SU-DHL-6 (cell line): ENCODE data around the gene RNF17.
"Not testable (repeated sequence)": the region's sequence is repeated elsewhere in the genome, so short reads cannot be mapped to it uniquely, and the experiment has no call there.

Experiments used
- H2AFZ ChIP-seq: fragments of 200-600 bp; sonication (generic); 2 replicates; pipeline ENCODE4 v1.6.1; 2014; ENCODE audit warnings: low read depth, mild to moderate bottlenecking, moderate library complexity, mixed read lengths, antibody characterized with exemption, low read length; ENCODE audit not compliant: severe bottlenecking
- H3F3A ChIP-seq: fragments of 200-600 bp; shearing (Covaris generic); 2 replicates; pipeline ENCODE4 v1.6.0; 2016; ENCODE audit warnings: antibody characterized with exemption, mild to moderate bottlenecking; ENCODE audit not compliant: insufficient read depth
- H3K27ac ChIP-seq: fragments of 200-600 bp; sonication (generic); 2 replicates; pipeline ENCODE4 v1.5.1; 2016; ENCODE audit warnings: low read depth, mild to moderate bottlenecking, low read length, moderate library complexity, mixed read lengths
- H3K27me3 ChIP-seq: fragments of 200-600 bp; sonication (generic), shearing (Covaris generic); 2 replicates; pipeline ENCODE4 v1.6.0; 2014; ENCODE audit warnings: mild to moderate bottlenecking, low read length
- H3K36me3 ChIP-seq: fragments of 200-600 bp; sonication (generic); 2 replicates; pipeline ENCODE4 v1.6.1; 2014; ENCODE audit warnings: mild to moderate bottlenecking, low read length, mixed read lengths
- H3K4me2 ChIP-seq: fragments of 300-600, 200-600 bp; shearing (Covaris generic), sonication (generic); 2 replicates; pipeline ENCODE4 v1.6.0; 2014; ENCODE audit warnings: low read length, low read depth, mild to moderate bottlenecking; ENCODE audit not compliant: poor library complexity, severe bottlenecking
- H3K4me3 ChIP-seq: fragments of 200-600 bp; sonication (generic); 2 replicates; pipeline ENCODE4 v1.5.1; 2014; ENCODE audit warnings: antibody characterized with exemption, low read length, mild to moderate bottlenecking, mixed read lengths; ENCODE audit not compliant: insufficient read depth, poor library complexity, severe bottlenecking
- H3K79me2 ChIP-seq: fragments of 200-600 bp; sonication (generic); 2 replicates; pipeline ENCODE4 v1.6.1; 2014; ENCODE audit warnings: mild to moderate bottlenecking, low read length, moderate library complexity; ENCODE audit not compliant: insufficient read depth
- H3K9ac ChIP-seq: fragments of 200-600 bp; sonication (generic); 2 replicates; pipeline ENCODE4 v1.7.0; 2014; ENCODE audit warnings: mild to moderate bottlenecking, low read length
- H3K9me2 ChIP-seq: fragments of 200-600 bp; sonication (generic); replicated peaks from 2 replicates; pipeline ENCODE4 v1.6.1; 2014; ENCODE audit warnings: low read length; ENCODE audit not compliant: insufficient read depth
- H3K9me3 ChIP-seq: fragments of 200-600 bp; sonication (generic); 2 replicates; pipeline ENCODE4 v1.6.1; 2014; ENCODE audit warnings: low read length, mixed read lengths; ENCODE audit not compliant: insufficient read depth
- H4K20me1 ChIP-seq: fragments of 200-600 bp; sonication (generic); 2 replicates; pipeline ENCODE4 v1.6.1; 2014; ENCODE audit warnings: low read depth, mild to moderate bottlenecking, antibody characterized with exemption, low read length, moderate library complexity, mixed read lengths
- CTCF ChIP-seq: fragments of 200-600 bp; sonication (generic); IDR thresholded peaks from one replicate; pipeline ENCODE4 v1.5.1; 2017; ENCODE audit warnings: antibody characterized with exemption, mild to moderate bottlenecking, low read length, moderate library complexity; ENCODE audit not compliant: insufficient read depth, poor library complexity, severe bottlenecking
- EZH2phosphoT487 ChIP-seq: fragments of 200-600 bp; sonication (generic), shearing (Covaris generic); conservative IDR thresholded peaks from 2 replicates; pipeline ENCODE4 v1.6.1; 2018; ENCODE audit warnings: mild to moderate bottlenecking, antibody characterized with exemption, low read length, moderate library complexity, mixed read lengths

The RNF17 gene

GRCh38 chr13:24727731-24728601 is 36.0 kb upstream of the RNF17 start:
- no peaks in the 10 kb centered on the region for H3K79me2 ChIP-seq
- no peak overlapping the region for H3K4me2 ChIP-seq
- no peak overlapping the region for H2AFZ ChIP-seq

GRCh38 chr13:24730873-24731567 is 32.9 kb upstream of the RNF17 start:
- H3K36me3 ChIP-seq, H2AFZ ChIP-seq, H3K9ac ChIP-seq, H3K27me3 ChIP-seq, H3K27ac ChIP-seq, H3K9me3 ChIP-seq, H3K9me2 ChIP-seq, H3F3A ChIP-seq, H3K79me2 ChIP-seq, H3K4me3 ChIP-seq, H4K20me1 ChIP-seq, H3K4me2 ChIP-seq: not testable (repeated sequence)

More at GRCh38 chr13:24727731-24728601, 36.0 kb upstream of the RNF17 start:
- Histone ChIP-seq H3K9ac (no peak overlapping the region), H3K27ac (no peak overlapping the region), H4K20me1 (no peaks in the 10 kb centered on the region), H3K36me3 (no peaks in the 10 kb centered on the region), H3K9me2 (no peaks in the 10 kb centered on the region), H3K27me3 (no peaks in the 10 kb centered on the region), H3K4me3 (no peak overlapping the region), H3K9me3 (no peaks in the 10 kb centered on the region), H3F3A (no peaks in the 10 kb centered on the region)
- TF ChIP-seq EZH2phosphoT487 (no peak), CTCF (peak; percentile 75)

- Histone ChIP-seq H3K4me3 (no peak overlapping the region), H3K27me3 (no peaks in the 10 kb centered on the region), H3K9me2 (no peaks in the 10 kb centered on the region), H3K9ac (no peak overlapping the region), H2AFZ (no peak overlapping the region), H4K20me1 (no peaks in the 10 kb centered on the region), H3K9me3 (no peaks in the 10 kb centered on the region), H3K79me2 (no peaks in the 10 kb centered on the region), H3K36me3 (no peaks in the 10 kb centered on the region), H3K4me2 (no peak overlapping the region), H3K27ac (no peak overlapping the region), H3F3A (no peaks in the 10 kb centered on the region)
- TF ChIP-seq CTCF (no peak), EZH2phosphoT487 (no peak)
These were observed 29.0 kb upstream of the RNF17 start for GRCh38 chr13:24734950-24735349.

GRCh38 chr13:24737042-24737441 is 26.9 kb upstream of the RNF17 start:
- Histone ChIP-seq H3K4me2 (no peak overlapping the region), H3K36me3 (no peaks in the 10 kb centered on the region), H3K9me2 (no peaks in the 10 kb centered on the region), H3K4me3 (no peak overlapping the region), H3K9me3 (no peaks in the 10 kb centered on the region), H3K27ac (no peak overlapping the region), H3F3A (no peaks in the 10 kb centered on the region), H3K79me2 (no peaks in the 10 kb centered on the region), H3K9ac (no peak overlapping the region), H3K27me3 (no peaks in the 10 kb centered on the region), H2AFZ (no peak overlapping the region), H4K20me1 (no peaks in the 10 kb centered on the region)
- TF ChIP-seq CTCF, result no peak
- no peak for TF ChIP-seq EZH2phosphoT487
